DOHH2 (cell line): ENCODE results near the gene STOML2.

Experiments
- H3F3A ChIP-seq: fragments of 200-600 bp; sonication (generic), shearing (Covaris generic); 2 replicates; pipeline ENCODE4 v1.6.0; 2016; ENCODE audit warnings: antibody characterized with exemption, mild to moderate bottlenecking; ENCODE audit not compliant: control insufficient read depth, insufficient read depth
- H3K27ac ChIP-seq: fragments of 200-600 bp; sonication (generic); 2 replicates; pipeline ENCODE4 v1.5.1; 2014; ENCODE audit warnings: low read depth, mild to moderate bottlenecking, low read length, moderate library complexity
- H3K27me3 ChIP-seq: fragments of 200-600 bp; sonication (generic); 2 replicates; pipeline ENCODE4 v1.6.1; 2014; ENCODE audit warnings: mild to moderate bottlenecking, low read length, mixed read lengths; ENCODE audit not compliant: control insufficient read depth
- H3K36me3 ChIP-seq: fragments of 200-600 bp; sonication (generic); 2 replicates; pipeline ENCODE4 v1.6.1; 2014; ENCODE audit warnings: mild to moderate bottlenecking, low read length, moderate library complexity, mixed read lengths; ENCODE audit not compliant: control insufficient read depth
- H3K4me1 ChIP-seq: fragments of 200-600 bp; sonication (generic); 2 replicates; pipeline ENCODE4 v1.6.1; 2014; ENCODE audit warnings: mild to moderate bottlenecking, low read length, mixed read lengths; ENCODE audit not compliant: control insufficient read depth
- H3K4me2 ChIP-seq: fragments of 200-600 bp; sonication (generic); 2 replicates; pipeline ENCODE4 v1.6.0; 2014; ENCODE audit warnings: mild to moderate bottlenecking, low read length, moderate library complexity
- H3K4me3 ChIP-seq: fragments of 200-600 bp; sonication (generic); 2 replicates; pipeline ENCODE4 v1.5.1; 2014; ENCODE audit warnings: mild to moderate bottlenecking, low read length, mixed read lengths
- H3K79me2 ChIP-seq: fragments of 200-600 bp; sonication (generic); 2 replicates; pipeline ENCODE4 v1.6.1; 2014; ENCODE audit warnings: mild to moderate bottlenecking, low read length, mixed read lengths; ENCODE audit not compliant: control insufficient read depth
- H3K9me2 ChIP-seq: fragments of 200-600 bp; sonication (generic); replicated peaks from 2 replicates; pipeline ENCODE4 v1.6.1; 2014; ENCODE audit warnings: mild to moderate bottlenecking, low read length, mixed read lengths; ENCODE audit not compliant: control insufficient read depth
- H3K9me3 ChIP-seq: fragments of 200-600 bp; sonication (generic); 2 replicates; pipeline ENCODE4 v1.6.1; 2014; ENCODE audit warnings: antibody characterized with exemption, low read length, mixed read lengths; ENCODE audit not compliant: control insufficient read depth, insufficient read depth
- H4K20me1 ChIP-seq: fragments of 200-600 bp; sonication (generic); 2 replicates; pipeline ENCODE4 v1.6.0; 2014; ENCODE audit warnings: low read depth, mild to moderate bottlenecking, antibody characterized with exemption, low read length, moderate library complexity; ENCODE audit not compliant: control insufficient read depth, insufficient read depth
- CTCF ChIP-seq: fragments of 200-600 bp; sonication (generic); IDR thresholded peaks from one replicate; pipeline ENCODE4 v1.5.1; 2014; ENCODE audit warnings: antibody characterized with exemption, mild to moderate bottlenecking, low read depth, low read length; ENCODE audit not compliant: poor library complexity, severe bottlenecking
- EZH2phosphoT487 ChIP-seq: fragments of 200-600 bp; sonication (generic); IDR thresholded peaks from 2 replicates; pipeline ENCODE4 v1.6.1; 2017; ENCODE audit warnings: borderline replicate concordance, mild to moderate bottlenecking, antibody characterized with exemption, low read length, moderate library complexity, mixed read lengths

The STOML2 gene

GRCh38 chr9:35114840-35115628, 12.1 kb upstream of the STOML2 start:
- H3K9me3 ChIP-seq: no peaks in the 10 kb centered on the region
- H3K36me3 ChIP-seq: no peaks in the 10 kb centered on the region
- H4K20me1 ChIP-seq: no peaks in the 10 kb centered on the region
- peaks cover 19% of the 10 kb centered on the region for H3F3A ChIP-seq
- H3K27ac ChIP-seq: peak overlapping the region; percentile 85
- no peaks in the 10 kb centered on the region for H3K79me2 ChIP-seq
- no peaks in the 10 kb centered on the region for H3K9me2 ChIP-seq
- H3K4me2 ChIP-seq: peak overlapping the region; percentile 97
- TF ChIP-seq EZH2phosphoT487: no peak
- TF ChIP-seq CTCF: no peak
- 0 out of 2 replicates have a peak, but pooled peaks cover 3% of the 10 kb centered on the region for H3K27me3 ChIP-seq
- H3K4me3 ChIP-seq: peak overlapping the region; percentile 94
- H3K4me1 ChIP-seq: peaks cover 45% of the 10 kb centered on the region

- Histone ChIP-seq H4K20me1 (no peaks in the 10 kb centered on the region), H3K4me3 (peak overlapping the region; percentile 94), H3K27me3 (0 out of 2 replicates have a peak, but pooled peaks cover 3% of the 10 kb centered on the region), H3K9me3 (no peaks in the 10 kb centered on the region), H3K27ac (peak overlapping the region; percentile 85), H3F3A (peaks cover 19% of the 10 kb centered on the region), H3K4me2 (peak overlapping the region; percentile 97), H3K4me1 (peaks cover 45% of the 10 kb centered on the region), H3K79me2 (no peaks in the 10 kb centered on the region), H3K36me3 (no peaks in the 10 kb centered on the region), H3K9me2 (no peaks in the 10 kb centered on the region)
- TF ChIP-seq EZH2phosphoT487 (no peak), CTCF (no peak)
Observed at GRCh38 chr9:35114113-35114839, 11.3 kb upstream of the STOML2 start.

GRCh38 chr9:35112257-35113020, 9.5 kb upstream of the STOML2 start:
- no peak for TF ChIP-seq EZH2phosphoT487
- TF ChIP-seq CTCF: no peak
- Histone ChIP-seq H3K79me2 (no peaks in the 10 kb centered on the region), H3K4me2 (peak overlapping the region; percentile 97), H3K27me3 (0 out of 2 replicates have a peak, but pooled peaks cover 3% of the 10 kb centered on the region), H3K4me1 (peaks cover 45% of the 10 kb centered on the region), H3K9me3 (no peaks in the 10 kb centered on the region), H3K27ac (no peak overlapping the region), H3K9me2 (no peaks in the 10 kb centered on the region), H3F3A (peaks cover 19% of the 10 kb centered on the region), H4K20me1 (no peaks in the 10 kb centered on the region), H3K4me3 (peak overlapping the region; percentile 81; the same call in 1 of the 2 replicates), H3K36me3 (no peaks in the 10 kb centered on the region)
